K562 (cell line): ENCODE data around the gene ADAT2. TPM values are rescaled to one million over a fixed set of nuclear protein-coding genes. Genes with fewer than 3 reads are reported as not detected.

Experiments used
- ATAC-seq: fragments of 200-7000 bp; cut with Tn5 transposase; 3 replicates; pipeline ENCODE4 v1.9.1; 2020; ENCODE audit warnings: moderate library complexity
- BruUV-seq: library from RNA; stranded (reverse); fragments of 400-500 nt; replicated peaks from 2 replicates; lab custom pipeline; 2021; lab: Mats Ljungman, UMichigan
- CTCF ChIA-PET: fragments of 300-600 bp; formaldehyde crosslinking; extraction: SDS; loops from one replicate; lab custom pipeline; 2021; ENCODE audit warnings: low intra/inter-chr PET ratio; lab: Yijun Ruan, JAX
- POLR2A ChIA-PET: fragments of 300-600, 350-650 bp; sonication (Branson Sonifier 250); formaldehyde crosslinking; extraction: SDS; loops from one replicate; lab custom pipeline; 2021; ENCODE audit warnings: antibody characterized with exemption, inconsistent platforms; lab: Yijun Ruan, JAX
- DNase-seq, 4 experiments: peaks; one replicate each; pipeline versions ENCODE4 v3.0.0 to v3.0.0-alpha.2; 2011 to 2018; ENCODE audit warnings: low spot score in 3 of 4, mixed read lengths in 3 of 4; ENCODE audit errors: extremely low read depth in 1 of 4
- FAIRE-seq: peaks from 2 replicates; lab custom pipeline; 2011; peaks lifted over from hg19 to GRCh38; lab: Jason Lieb, UNC
- H2AFZ ChIP-seq: 2 replicates; pipeline ENCODE4 v1.6.0; 2011; ENCODE audit warnings: low read depth, low read length, control low read depth, inconsistent platforms
- H3K27ac ChIP-seq: fragments of 200-600 bp; 3 replicates; pipeline ENCODE4 v1.8.0; 2011; ENCODE audit warnings: low read depth, mild to moderate bottlenecking, control low read depth, inconsistent platforms, low read length, moderate library complexity, mixed read lengths; ENCODE audit errors: extremely low read depth
- H3K27me3 ChIP-seq, 2 experiments: fragments of 300-600 bp in 1 of 2; 2 replicates in 1 of 2; 3 replicates in 1 of 2; pipeline versions ENCODE4 v1.6.0 to v1.8.0; 2011; ENCODE audit warnings: inconsistent platforms in 2 of 2, low read length in 2 of 2, mild to moderate bottlenecking in 1 of 2, mixed read lengths in 1 of 2, moderate library complexity in 1 of 2; ENCODE audit not compliant: control insufficient read depth in 2 of 2, insufficient read depth in 2 of 2
- H3K36me3 ChIP-seq: fragments of 300-600 bp; 3 replicates; pipeline ENCODE4 v1.8.0; 2011; ENCODE audit warnings: mild to moderate bottlenecking, low read length, inconsistent platforms; ENCODE audit not compliant: control insufficient read depth, insufficient read depth
- H3K4me1 ChIP-seq, 2 experiments: fragments of 200-600 bp in 1 of 2; replicated peaks in 1 of 2; 2 replicates in 1 of 2; 3 replicates in 1 of 2; pipeline versions ENCODE4 v1.5.1 to v1.8.0; 2011; ENCODE audit warnings: inconsistent platforms in 2 of 2, low read length in 2 of 2, mild to moderate bottlenecking in 1 of 2, mixed read lengths in 1 of 2, moderate library complexity in 1 of 2; ENCODE audit not compliant: control insufficient read depth in 2 of 2, insufficient read depth in 2 of 2
- H3K4me2 ChIP-seq: 2 replicates; pipeline ENCODE4 v1.6.1; 2011; ENCODE audit warnings: low read length, control low read depth, inconsistent platforms, mixed read lengths; ENCODE audit not compliant: insufficient read depth
- H3K4me3 ChIP-seq: fragments of 200-600 bp; sonication (generic), shearing (Covaris generic); 2 replicates; pipeline ENCODE4 v1.5.1; 2016; ENCODE audit warnings: control low read depth, inconsistent platforms
- H3K79me2 ChIP-seq: fragments of 200-600 bp; 3 replicates; pipeline ENCODE4 v1.8.0; 2011; ENCODE audit warnings: low read length, inconsistent platforms; ENCODE audit not compliant: control insufficient read depth, insufficient read depth
- H3K9ac ChIP-seq, 2 experiments: 2 replicates each; pipeline versions ENCODE4 v1.6.0 to v1.6.1; 2011; ENCODE audit warnings: low read depth in 2 of 2, low read length in 2 of 2, control low read depth in 1 of 2, inconsistent platforms in 1 of 2, mild to moderate bottlenecking in 1 of 2, mixed read lengths in 1 of 2; ENCODE audit not compliant: insufficient read depth in 1 of 2
- H3K9me1 ChIP-seq: one replicate; pipeline ENCODE4 v1.6.0; 2011; ENCODE audit warnings: inconsistent platforms, mild to moderate bottlenecking, low read length, moderate library complexity; ENCODE audit not compliant: control insufficient read depth, insufficient read depth
- H3K9me3 ChIP-seq: replicated peaks from 2 replicates; pipeline ENCODE4 v1.5.1; 2011; ENCODE audit warnings: low read depth, low read length, inconsistent platforms; ENCODE audit not compliant: control insufficient read depth, insufficient read depth
- H4K20me1 ChIP-seq: replicated peaks from 2 replicates; pipeline ENCODE4 v1.6.1; 2011; ENCODE audit warnings: low read length, inconsistent platforms, mixed read lengths; ENCODE audit not compliant: control insufficient read depth, insufficient read depth
- ATF4 ChIP-seq: fragments of 450-650 bp; formaldehyde crosslinking; IDR thresholded peaks from 2 replicates; pipeline ENCODE4 v1.4.0; 2022; ENCODE audit warnings: mild to moderate bottlenecking, moderate library complexity
- BRF1 ChIP-seq: IDR thresholded peaks from 3 replicates; pipeline ENCODE4 v1.6.1; 2011; ENCODE audit warnings: borderline replicate concordance, mild to moderate bottlenecking; ENCODE audit not compliant: insufficient read length; ENCODE audit errors: extremely low read depth
- CBFB ChIP-seq: sonication (generic); formaldehyde crosslinking; IDR thresholded peaks from 2 replicates; pipeline ENCODE4 v1.4.0; 2020; ENCODE audit warnings: mild to moderate bottlenecking, missing genetic modification reagents
- ELF2 ChIP-seq: fragments of 250-450 bp; sonication (Bioruptor Pico); IDR thresholded peaks from 2 replicates; pipeline ENCODE4 v1.5.0; 2021; ENCODE audit warnings: mild to moderate bottlenecking
- NCOA1 ChIP-seq: fragments of 450-650 bp; IDR thresholded peaks from 2 replicates; pipeline ENCODE4 v1.6.1; 2016; ENCODE audit warnings: low read depth
- PHB2 ChIP-seq: fragments of 450-650 bp; IDR thresholded peaks from 2 replicates; pipeline ENCODE4 v1.6.1; 2017; ENCODE audit warnings: low read depth
- PTRF ChIP-seq: fragments of 450-650 bp; IDR thresholded peaks from 2 replicates; pipeline ENCODE4 v1.6.1; 2016; ENCODE audit warnings: mild to moderate bottlenecking, missing genetic modification characterization, missing compliant biosample characterization
- RERE ChIP-seq: sonication (generic); formaldehyde crosslinking; IDR thresholded peaks from 2 replicates; pipeline ENCODE4 v1.8.0; 2023; ENCODE audit warnings: missing genetic modification reagents, mild to moderate bottlenecking, borderline replicate concordance
- SOX6 ChIP-seq: fragments of 450-650 bp; IDR thresholded peaks from 2 replicates; pipeline ENCODE4 v1.6.1; 2014; ENCODE audit warnings: mild to moderate bottlenecking
- TFAM ChIP-seq: fragments of 250-450 bp; sonication (Bioruptor Pico); conservative IDR thresholded peaks from 2 replicates; pipeline ENCODE4 v1.5.0; 2021; ENCODE audit warnings: mild to moderate bottlenecking, moderate library complexity
- TSC22D4 ChIP-seq: fragments of 450-650 bp; IDR thresholded peaks from 2 replicates; pipeline ENCODE4 v1.6.1; 2016; ENCODE audit warnings: missing genetic modification characterization, missing biosample characterization, control low read depth
- WGBS: fragments of 100-300 bp; shearing (Covaris generic); methylation state at CpG from one replicate; pipeline ENCODE4 v1.1.6; 2016; ENCODE audit warnings: low coverage, mixed read lengths; ENCODE audit not compliant: insufficient coverage; ENCODE audit errors: missing lambda C conversion rate; 5-methylcytosine and 5-hydroxymethylcytosine counted together
- in situ Hi-C: fragments of 300-500 bp; cut with MboI; formaldehyde crosslinking; loops from 4 replicates; pipeline ENCODE4 v1.15.0; 2018; ENCODE audit warnings: inconsistent platforms, mixed read lengths
- intact Hi-C: fragments of 100-400 bp; cut with micrococcal nuclease; formaldehyde crosslinking; loops from 2 replicates; pipeline ENCODE4 v1.14.2; 2022
- polyA plus RNA-seq, 8 experiments: library from polyadenylated mRNA; depleted of rRNA in 4 of 8; stranded (reverse) in 5 of 8; unstranded in 3 of 8; fragments of >200 nt; fragmentation: Nextera tagmentation in 2 of 8; fragmentation: Illumina TruSeq in 1 of 8; extraction: Ambion mirVana in 2 of 8; extraction: Trizol in 1 of 8; gene quantifications; 2 replicates each; pipeline versions ENCODE4 v1.2.1 to v1.2.3, GENCODE V29; 2011 to 2014; ENCODE audit warnings: inconsistent platforms in 1 of 8, missing spikeins in 1 of 8
- total RNA-seq, 7 experiments: library from RNA; depleted of rRNA in 6 of 7; stranded (reverse); fragments of >200 nt in 6 of 7; fragmentation: Illumina TruSeq in 2 of 7; extraction: Trizol in 2 of 7; gene quantifications; 2 replicates each; pipeline versions ENCODE4 v1.2.1 to v1.2.3, GENCODE V29; 2011 to 2021; ENCODE audit warnings: low replicate concordance in 1 of 7
- TF ChIP-seq, protein P1 (sequence below): fragments of 250-450 bp; sonication (Bioruptor Pico); IDR thresholded peaks from 2 replicates; pipeline ENCODE4 v1.4.0; 2020

Gene ADAT2
- total and polyA plus RNA-seq, 9 of the 15 experiments (the other 6 are each of a cell fraction or from before 2014, with no cell fraction given): 13.0 to 62.5 (median 31.7) TPM

- FAIRE-seq (no peak), ATAC-seq (peak; percentile 82), DNase-seq (no peak)
- 29% methylated on average over 2 of the region's 2 CpGs for WGBS
- Histone ChIP-seq H4K20me1 (no peaks in the 10 kb centered on the region; the same call in 1 of the 2 replicates), H2AFZ (no peak overlapping the region), H3K4me1 (no peaks in the 10 kb centered on the region), H3K36me3 (no peaks in the 10 kb centered on the region), H3K4me3 (no peak overlapping the region), H3K4me2 (no peak overlapping the region), H3K9ac (no peak overlapping the region), H3K27me3 (no peaks in the 10 kb centered on the region), H3K27ac (no peak overlapping the region), H3K9me1 (no peaks in the 10 kb centered on the region), H3K79me2 (no peaks in the 10 kb centered on the region), H3K9me3 (no peaks in the 10 kb centered on the region)
- in situ Hi-C loops (no loop called here), intact Hi-C loops (no loop called here)
- ChIA-PET POLR2A (interaction anchor here (0.8 to 1.3 kb wide), 2 partner anchors 9 to 29 kb away, joined by 3 read pairs; no protein-coding TSS in a partner anchor), CTCF (no interaction called here)
- BruUV-seq: no TSS peak
- TF ChIP-seq ATF4 (0 out of 2 replicates have a peak, but pooled peaks have one; percentile 61), PTRF (no peak), ELF2 (CRISPR knock-in tag) (no peak), BRF1 (no peak), NCOA1 (no peak), CBFB (CRISPR knock-in tag) (no peak), TFAM (CRISPR knock-in tag) (no peak), PHB2 (no peak), RERE (CRISPR knock-in tag) (no peak), TSC22D4 (tag) (no peak), SOX6 (no peak)
- TF ChIP-seq, protein P1, sequence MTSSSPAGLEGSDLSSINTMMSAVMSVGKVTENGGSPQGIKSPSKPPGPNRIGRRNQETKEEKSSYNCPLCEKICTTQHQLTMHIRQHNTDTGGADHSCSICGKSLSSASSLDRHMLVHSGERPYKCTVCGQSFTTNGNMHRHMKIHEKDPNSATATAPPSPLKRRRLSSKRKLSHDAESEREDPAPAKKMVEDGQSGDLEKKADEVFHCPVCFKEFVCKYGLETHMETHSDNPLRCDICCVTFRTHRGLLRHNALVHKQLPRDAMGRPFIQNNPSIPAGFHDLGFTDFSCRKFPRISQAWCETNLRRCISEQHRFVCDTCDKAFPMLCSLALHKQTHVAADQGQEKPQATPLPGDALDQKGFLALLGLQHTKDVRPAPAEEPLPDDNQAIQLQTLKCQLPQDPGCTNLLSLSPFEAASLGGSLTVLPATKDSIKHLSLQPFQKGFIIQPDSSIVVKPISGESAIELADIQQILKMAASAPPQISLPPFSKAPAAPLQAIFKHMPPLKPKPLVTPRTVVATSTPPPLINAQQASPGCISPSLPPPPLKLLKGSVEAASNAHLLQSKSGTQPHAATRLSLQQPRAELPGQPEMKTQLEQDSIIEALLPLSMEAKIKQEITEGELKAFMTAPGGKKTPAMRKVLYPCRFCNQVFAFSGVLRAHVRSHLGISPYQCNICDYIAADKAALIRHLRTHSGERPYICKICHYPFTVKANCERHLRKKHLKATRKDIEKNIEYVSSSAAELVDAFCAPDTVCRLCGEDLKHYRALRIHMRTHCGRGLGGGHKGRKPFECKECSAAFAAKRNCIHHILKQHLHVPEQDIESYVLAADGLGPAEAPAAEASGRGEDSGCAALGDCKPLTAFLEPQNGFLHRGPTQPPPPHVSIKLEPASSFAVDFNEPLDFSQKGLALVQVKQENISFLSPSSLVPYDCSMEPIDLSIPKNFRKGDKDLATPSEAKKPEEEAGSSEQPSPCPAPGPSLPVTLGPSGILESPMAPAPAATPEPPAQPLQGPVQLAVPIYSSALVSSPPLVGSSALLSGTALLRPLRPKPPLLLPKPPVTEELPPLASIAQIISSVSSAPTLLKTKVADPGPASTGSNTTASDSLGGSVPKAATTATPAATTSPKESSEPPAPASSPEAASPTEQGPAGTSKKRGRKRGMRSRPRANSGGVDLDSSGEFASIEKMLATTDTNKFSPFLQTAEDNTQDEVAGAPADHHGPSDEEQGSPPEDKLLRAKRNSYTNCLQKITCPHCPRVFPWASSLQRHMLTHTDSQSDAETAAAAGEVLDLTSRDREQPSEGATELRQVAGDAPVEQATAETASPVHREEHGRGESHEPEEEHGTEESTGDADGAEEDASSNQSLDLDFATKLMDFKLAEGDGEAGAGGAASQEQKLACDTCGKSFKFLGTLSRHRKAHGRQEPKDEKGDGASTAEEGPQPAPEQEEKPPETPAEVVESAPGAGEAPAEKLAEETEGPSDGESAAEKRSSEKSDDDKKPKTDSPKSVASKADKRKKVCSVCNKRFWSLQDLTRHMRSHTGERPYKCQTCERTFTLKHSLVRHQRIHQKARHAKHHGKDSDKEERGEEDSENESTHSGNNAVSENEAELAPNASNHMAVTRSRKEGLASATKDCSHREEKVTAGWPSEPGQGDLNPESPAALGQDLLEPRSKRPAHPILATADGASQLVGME (CRISPR knock-in tag): no peak
These were observed 35.5 kb upstream of the ADAT2 start for GRCh38 chr6:143485967-143486366.
